Measurements from ENCODE around the gene CSGALNACT2. TPM values are rescaled to one million over a fixed set of nuclear protein-coding genes. Genes with fewer than 3 reads are reported as not detected.

The CSGALNACT2 gene
- total and polyA plus RNA-seq, 2 of the 13 experiments (the other 11 are each of a cell fraction or from before 2014, with no cell fraction given), result 3.3 to 7.1 TPM

- ATAC-seq (no peak), FAIRE-seq (no peak), DNase-seq (ENCODE audit: low spot score) (no peak)
- Histone ChIP-seq H2AFZ (ENCODE audit: low read length) (no peak overlapping the region), H3K4me2 (ENCODE audit: low read depth, low read length) (no peak overlapping the region), H3K27me3 (ENCODE audit: control insufficient read depth in 1 of 2, insufficient read depth in 2 of 2, low read length in 2 of 2) (peaks cover 2 to 42% of the 10 kb centered on the region in 2 experiments; a peak in 4 of 5 replicates), H3K27ac (ENCODE audit: extremely low read length, insufficient read depth, low read length) (no peak overlapping the region), H3K4me3 (replicated peaks in 1 of 3; ENCODE audit: insufficient read depth in 1 of 3, low read depth in 2 of 3, low read length in 3 of 3) (no peak overlapping the region), H3K36me3 (replicated peaks in 1 of 2; ENCODE audit: control insufficient read depth in 1 of 2, insufficient read depth in 2 of 2, low read length in 2 of 2) (no peaks in the 10 kb centered on the region), H4K20me1 (ENCODE audit: insufficient read depth, low read length) (no peaks in the 10 kb centered on the region), H3K9ac (ENCODE audit: insufficient read depth, low read depth, low read length) (no peak overlapping the region), H3K9me3 (ENCODE audit: low read length) (no peaks in the 10 kb centered on the region), H3K79me2 (ENCODE audit: insufficient read depth, low read length) (no peaks in the 10 kb centered on the region), H3K4me1 (ENCODE audit: insufficient read depth, low read length) (peaks cover 3% of the 10 kb centered on the region)
- 4% methylated on average over 4 of the region's 10 CpGs for WGBS (ENCODE audit: low lambda C conversion rate)
- TF ChIP-seq NFIB (CRISPR knock-in tag; IDR thresholded peaks at IDR 0.05; ENCODE audit: borderline replicate concordance) (no peak), PBX3 (CRISPR knock-in tag; IDR thresholded peaks at IDR 0.05; ENCODE audit: borderline replicate concordance) (no peak), CENPT (CRISPR knock-in tag; IDR thresholded peaks at IDR 0.05; ENCODE audit: low read depth) (no peak)
- POLR2A ChIA-PET, result no interaction called here
- in situ Hi-C loops (cut with HindIII; ENCODE audit: extremely low pct_ligation_motif_present, low pct_unique_long_range_greater_than_20kb), result no loop called here
- intact Hi-C loops (cut with micrococcal nuclease; ENCODE audit: unreplicated experiment), result no loop called here
- BruUV-seq (replicated peaks), result no TSS peak
- CTCF ChIA-PET (ENCODE audit: low intra/inter-chr PET ratio, low total read pairs), result no interaction called here
Measured at GRCh38 chr10:43115881-43116595, 22.2 kb upstream of the CSGALNACT2 start.

DNA sequence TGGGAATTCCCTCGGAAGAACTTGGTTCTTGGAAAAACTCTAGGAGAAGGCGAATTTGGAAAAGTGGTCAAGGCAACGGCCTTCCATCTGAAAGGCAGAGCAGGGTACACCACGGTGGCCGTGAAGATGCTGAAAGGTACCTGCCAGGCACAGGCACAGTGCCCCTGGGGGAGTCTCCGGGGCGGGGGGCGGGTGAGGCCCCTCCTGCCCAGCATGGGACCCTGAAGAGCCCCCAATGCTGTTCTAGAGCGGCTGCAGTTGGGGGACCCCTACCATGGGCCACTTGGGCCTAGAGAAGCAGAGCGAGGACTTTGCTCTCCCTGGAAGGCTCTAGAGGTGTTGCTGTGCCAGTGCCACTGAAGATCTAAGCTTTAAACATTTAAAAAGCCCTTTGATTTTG is 21.6 kb upstream of the CSGALNACT2 start:
- Histone ChIP-seq H3K27ac (ENCODE audit: extremely low read length, insufficient read depth, low read length) (no peak overlapping the region), H3K4me1 (ENCODE audit: insufficient read depth, low read length) (no peaks in the 10 kb centered on the region), H2AFZ (ENCODE audit: low read length) (no peak overlapping the region), H3K36me3 (replicated peaks in 1 of 2; ENCODE audit: control insufficient read depth in 1 of 2, insufficient read depth in 2 of 2, low read length in 2 of 2) (no peaks in the 10 kb centered on the region), H3K79me2 (ENCODE audit: insufficient read depth, low read length) (no peaks in the 10 kb centered on the region), H3K9me3 (ENCODE audit: low read length) (no peaks in the 10 kb centered on the region), H3K4me3 (replicated peaks in 1 of 3; ENCODE audit: insufficient read depth in 1 of 3, low read depth in 2 of 3, low read length in 3 of 3) (no peak overlapping the region), H4K20me1 (ENCODE audit: insufficient read depth, low read length) (no peaks in the 10 kb centered on the region), H3K4me2 (ENCODE audit: low read depth, low read length) (no peak overlapping the region), H3K27me3 (ENCODE audit: control insufficient read depth in 1 of 2, insufficient read depth in 2 of 2, low read length in 2 of 2) (peaks cover 2 to 45% of the 10 kb centered on the region in 2 experiments; a peak in 4 of 5 replicates), H3K9ac (ENCODE audit: insufficient read depth, low read depth, low read length) (no peak overlapping the region)
- BruUV-seq (replicated peaks), result no TSS peak
- intact Hi-C loops (cut with micrococcal nuclease; ENCODE audit: unreplicated experiment) (no loop called here), in situ Hi-C loops (cut with HindIII; ENCODE audit: extremely low pct_ligation_motif_present, low pct_unique_long_range_greater_than_20kb) (no loop called here)
- WGBS (ENCODE audit: low lambda C conversion rate), result 24% methylated on average over 5 of the region's 10 CpGs
- no peak for DNase-seq (ENCODE audit: low spot score)
- CTCF ChIA-PET (ENCODE audit: low intra/inter-chr PET ratio, low total read pairs), result no interaction called here
- POLR2A ChIA-PET, result no interaction called here
- ATAC-seq, result no peak
- no peak for FAIRE-seq
- TF ChIP-seq CSRNP1 (CRISPR knock-in tag; IDR thresholded peaks at IDR 0.05) (no peak), ELF3 (CRISPR knock-in tag; IDR thresholded peaks at IDR 0.05) (no peak), KDM3A (CRISPR knock-in tag; IDR thresholded peaks at IDR 0.05; ENCODE audit: low read depth) (no peak), CCDC6 (CRISPR knock-in tag; IDR thresholded peaks at IDR 0.05) (no peak), ZNF431 (CRISPR knock-in tag; IDR thresholded peaks at IDR 0.05; ENCODE audit: borderline replicate concordance, low read depth) (no peak), TGIF2 (CRISPR knock-in tag; IDR thresholded peaks at IDR 0.05) (no peak), ARNT (IDR thresholded peaks at IDR 0.05) (no peak), ZBTB7A (CRISPR knock-in tag; IDR thresholded peaks at IDR 0.05) (no peak), HDAC2 (CRISPR knock-in tag; IDR thresholded peaks at IDR 0.05) (no peak)
- TF ChIP-seq, protein P1, sequence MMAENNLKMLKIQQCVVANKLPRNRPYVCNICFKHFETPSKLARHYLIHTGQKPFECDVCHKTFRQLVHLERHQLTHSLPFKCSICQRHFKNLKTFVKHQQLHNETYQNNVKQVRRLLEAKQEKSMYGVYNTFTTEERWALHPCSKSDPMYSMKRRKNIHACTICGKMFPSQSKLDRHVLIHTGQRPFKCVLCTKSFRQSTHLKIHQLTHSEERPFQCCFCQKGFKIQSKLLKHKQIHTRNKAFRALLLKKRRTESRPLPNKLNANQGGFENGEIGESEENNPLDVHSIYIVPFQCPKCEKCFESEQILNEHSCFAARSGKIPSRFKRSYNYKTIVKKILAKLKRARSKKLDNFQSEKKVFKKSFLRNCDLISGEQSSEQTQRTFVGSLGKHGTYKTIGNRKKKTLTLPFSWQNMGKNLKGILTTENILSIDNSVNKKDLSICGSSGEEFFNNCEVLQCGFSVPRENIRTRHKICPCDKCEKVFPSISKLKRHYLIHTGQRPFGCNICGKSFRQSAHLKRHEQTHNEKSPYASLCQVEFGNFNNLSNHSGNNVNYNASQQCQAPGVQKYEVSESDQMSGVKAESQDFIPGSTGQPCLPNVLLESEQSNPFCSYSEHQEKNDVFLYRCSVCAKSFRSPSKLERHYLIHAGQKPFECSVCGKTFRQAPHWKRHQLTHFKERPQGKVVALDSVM (CRISPR knock-in tag; IDR thresholded peaks at IDR 0.05), result no peak

All from HepG2 (cell line).